Panc1 (cell line): ENCODE results near the gene ENTPD1.

Experiments used
- POLR2AphosphoS5 ChIP-seq: IDR thresholded peaks from 2 replicates; pipeline ENCODE4 v1.6.1; 2012; ENCODE audit warnings: mild to moderate bottlenecking, low read depth, low read length, moderate library complexity
- SIN3A ChIP-seq: IDR thresholded peaks from 2 replicates; pipeline ENCODE4 v1.6.1; 2012; ENCODE audit warnings: low read depth, mild to moderate bottlenecking, low read length, moderate library complexity, borderline replicate concordance; ENCODE audit not compliant: insufficient read depth
- TF ChIP-seq, protein P1 (sequence below): fragments of 450-650 bp; IDR thresholded peaks from 2 replicates; pipeline ENCODE4 v1.5.1; 2017; ENCODE audit warnings: mild to moderate bottlenecking

- TF ChIP-seq, protein P1, sequence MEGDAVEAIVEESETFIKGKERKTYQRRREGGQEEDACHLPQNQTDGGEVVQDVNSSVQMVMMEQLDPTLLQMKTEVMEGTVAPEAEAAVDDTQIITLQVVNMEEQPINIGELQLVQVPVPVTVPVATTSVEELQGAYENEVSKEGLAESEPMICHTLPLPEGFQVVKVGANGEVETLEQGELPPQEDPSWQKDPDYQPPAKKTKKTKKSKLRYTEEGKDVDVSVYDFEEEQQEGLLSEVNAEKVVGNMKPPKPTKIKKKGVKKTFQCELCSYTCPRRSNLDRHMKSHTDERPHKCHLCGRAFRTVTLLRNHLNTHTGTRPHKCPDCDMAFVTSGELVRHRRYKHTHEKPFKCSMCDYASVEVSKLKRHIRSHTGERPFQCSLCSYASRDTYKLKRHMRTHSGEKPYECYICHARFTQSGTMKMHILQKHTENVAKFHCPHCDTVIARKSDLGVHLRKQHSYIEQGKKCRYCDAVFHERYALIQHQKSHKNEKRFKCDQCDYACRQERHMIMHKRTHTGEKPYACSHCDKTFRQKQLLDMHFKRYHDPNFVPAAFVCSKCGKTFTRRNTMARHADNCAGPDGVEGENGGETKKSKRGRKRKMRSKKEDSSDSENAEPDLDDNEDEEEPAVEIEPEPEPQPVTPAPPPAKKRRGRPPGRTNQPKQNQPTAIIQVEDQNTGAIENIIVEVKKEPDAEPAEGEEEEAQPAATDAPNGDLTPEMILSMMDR, result no peak
- TF ChIP-seq POLR2AphosphoS5 (no peak), SIN3A (no peak)
Observed at GRCh38 chr10:95840121-95840520, 84.2 kb downstream of the ENTPD1 start.
